ENCODE results near the gene CHMP1A.

DNA sequence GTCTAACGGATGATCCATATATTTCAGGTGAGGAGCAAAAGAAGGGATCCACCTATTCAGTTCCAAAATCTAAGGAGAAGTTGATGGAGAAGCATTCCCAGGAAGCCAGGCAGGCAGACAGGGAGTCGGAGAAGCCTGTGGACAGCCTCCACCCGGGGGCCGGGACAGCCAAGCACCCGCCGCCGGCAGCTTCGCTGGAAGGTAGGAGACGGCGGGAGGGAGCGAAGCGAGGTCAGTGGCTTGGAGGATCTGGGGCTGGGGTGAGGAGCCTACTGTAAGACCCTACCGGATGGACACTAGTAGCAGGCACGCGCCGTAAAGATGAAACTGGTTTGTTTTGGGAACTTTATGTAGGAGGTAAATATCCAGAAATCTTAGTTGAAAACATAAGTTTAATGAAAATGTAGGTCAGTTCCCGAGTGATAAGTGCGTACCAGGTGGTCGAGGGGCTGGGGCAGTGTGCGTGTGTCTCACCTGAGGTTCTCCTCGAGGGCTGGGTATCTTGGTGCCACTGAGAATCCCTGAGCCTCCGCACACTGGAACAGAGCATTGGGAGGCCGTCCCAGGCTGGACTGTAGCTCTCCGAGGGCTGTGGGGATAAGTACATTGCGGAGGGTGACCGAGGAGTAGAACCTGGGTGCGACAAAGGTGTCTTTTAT is 842 bp upstream of the CHMP1A start:
- TF ChIP-seq EZH2 (IDR thresholded peaks at IDR 0.05; ENCODE audit: low read length): no peak
- TF ChIP-seq, protein P1, sequence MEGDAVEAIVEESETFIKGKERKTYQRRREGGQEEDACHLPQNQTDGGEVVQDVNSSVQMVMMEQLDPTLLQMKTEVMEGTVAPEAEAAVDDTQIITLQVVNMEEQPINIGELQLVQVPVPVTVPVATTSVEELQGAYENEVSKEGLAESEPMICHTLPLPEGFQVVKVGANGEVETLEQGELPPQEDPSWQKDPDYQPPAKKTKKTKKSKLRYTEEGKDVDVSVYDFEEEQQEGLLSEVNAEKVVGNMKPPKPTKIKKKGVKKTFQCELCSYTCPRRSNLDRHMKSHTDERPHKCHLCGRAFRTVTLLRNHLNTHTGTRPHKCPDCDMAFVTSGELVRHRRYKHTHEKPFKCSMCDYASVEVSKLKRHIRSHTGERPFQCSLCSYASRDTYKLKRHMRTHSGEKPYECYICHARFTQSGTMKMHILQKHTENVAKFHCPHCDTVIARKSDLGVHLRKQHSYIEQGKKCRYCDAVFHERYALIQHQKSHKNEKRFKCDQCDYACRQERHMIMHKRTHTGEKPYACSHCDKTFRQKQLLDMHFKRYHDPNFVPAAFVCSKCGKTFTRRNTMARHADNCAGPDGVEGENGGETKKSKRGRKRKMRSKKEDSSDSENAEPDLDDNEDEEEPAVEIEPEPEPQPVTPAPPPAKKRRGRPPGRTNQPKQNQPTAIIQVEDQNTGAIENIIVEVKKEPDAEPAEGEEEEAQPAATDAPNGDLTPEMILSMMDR (optimal IDR thresholded peaks at IDR 0.05 in 1 of 3, IDR thresholded peaks at IDR 0.05 in 1 of 3, conservative IDR thresholded peaks at IDR 0.05 in 1 of 3; ENCODE audit: extremely low read depth in 1 of 3, insufficient read depth in 2 of 3, low read length in 3 of 3): no peak
